GM21529 (cell line): Measurements from ENCODE around the gene POLR2F.
A peak's percentile ranks its signal among the peaks of the same experiment; 100 is the strongest.

Experiments used
- ATAC-seq: cut with Tn5 transposase; IDR thresholded peaks from one replicate; pipeline ENCODE4 v1.9.1; 2021; ENCODE audit not compliant: unreplicated experiment

Gene POLR2F

DNA sequence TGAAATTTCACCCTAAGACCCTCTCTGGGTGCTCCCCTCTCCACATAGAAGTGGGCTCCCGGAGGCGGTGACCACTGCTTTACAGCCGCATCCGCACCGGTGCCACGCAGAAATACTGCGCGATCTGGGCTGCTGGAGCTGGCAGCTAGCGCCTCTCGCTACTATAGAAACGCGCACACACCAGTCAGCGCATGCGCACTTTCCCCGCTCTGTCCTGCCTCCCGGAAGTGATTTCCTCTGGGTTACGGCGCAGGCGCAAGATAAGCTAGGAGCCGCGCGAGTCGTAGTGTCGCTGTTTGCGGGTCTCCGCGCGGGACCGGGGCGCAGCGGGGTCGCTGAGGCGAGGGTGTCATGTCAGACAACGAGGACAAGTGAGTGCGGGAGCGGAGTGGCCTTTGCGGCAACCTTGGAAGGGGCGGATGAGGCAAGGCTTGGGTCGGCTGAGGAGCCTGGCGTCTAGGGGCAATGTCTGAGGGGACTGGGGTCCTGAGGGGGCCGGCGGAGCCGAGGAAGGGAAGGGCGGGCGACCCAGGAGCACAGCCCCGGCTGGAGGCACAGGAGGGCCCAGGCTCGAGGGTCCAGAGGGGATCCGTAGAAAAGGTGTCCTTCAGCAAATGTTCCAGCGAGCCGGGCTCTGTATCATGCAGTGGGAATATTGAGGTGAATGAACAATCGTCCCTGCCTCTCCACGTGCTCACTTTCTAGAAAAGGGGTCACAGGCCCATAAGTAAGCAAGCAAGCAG lies at the start of gene POLR2F, which contains the start of gene C22orf23:
Gene POLR2F (plus strand): TSS at position 263 of the 743 bp plus-strand sequence. CDS start 89 bp downstream, at position 352.
Gene C22orf23 (minus strand): TSS at position 165 of the 743 bp plus-strand sequence. CDS start 452 bp downstream, outside the sequence.
- peak; percentile 83 for ATAC-seq

DNA sequence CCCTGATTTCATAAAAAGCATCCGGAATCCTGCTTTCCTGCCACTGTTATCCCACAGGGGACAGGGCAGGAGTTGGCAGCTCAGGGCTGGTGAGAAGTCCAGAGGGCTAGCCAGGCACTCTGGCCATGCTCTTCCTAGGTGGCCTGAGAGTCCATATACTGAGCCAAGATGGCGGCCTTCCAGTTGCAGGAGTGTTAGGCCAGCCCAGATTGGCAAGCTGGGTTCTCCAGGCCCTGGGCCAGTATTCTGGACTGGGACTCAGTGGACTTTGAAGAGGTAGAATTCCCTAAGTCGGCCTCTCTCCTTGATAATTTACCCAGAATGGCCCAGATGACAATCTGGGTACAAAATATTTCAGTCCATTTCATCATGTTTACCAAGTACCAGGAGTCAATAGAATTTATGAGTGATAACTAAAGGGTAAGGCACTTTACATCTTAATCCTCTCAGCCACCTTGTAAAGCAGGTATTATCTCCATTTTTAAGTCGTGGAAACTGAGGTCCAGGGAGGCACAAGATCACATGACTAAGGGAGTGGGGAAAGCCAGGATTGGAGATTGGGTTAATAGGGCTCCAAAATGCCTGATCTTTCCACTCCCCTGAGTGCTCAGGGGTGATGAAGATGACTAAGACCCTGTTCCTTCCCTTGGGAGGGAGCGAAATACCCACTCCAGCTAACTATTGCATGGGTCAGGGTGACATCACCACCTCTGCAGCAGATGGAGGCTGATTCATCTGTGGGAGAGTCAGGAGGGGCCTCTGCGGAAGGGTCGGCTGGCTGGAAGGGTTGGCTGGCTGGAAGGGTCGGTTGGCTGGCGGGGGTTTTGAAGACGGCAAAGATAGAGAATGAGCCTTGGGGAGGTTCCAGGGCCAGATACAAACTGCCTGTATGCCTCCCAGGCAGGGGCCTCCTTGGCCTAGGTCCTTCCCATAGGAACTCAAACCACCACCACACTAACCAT lies 48.6 kb upstream of the POLR2F start:
- no peak for ATAC-seq

DNA sequence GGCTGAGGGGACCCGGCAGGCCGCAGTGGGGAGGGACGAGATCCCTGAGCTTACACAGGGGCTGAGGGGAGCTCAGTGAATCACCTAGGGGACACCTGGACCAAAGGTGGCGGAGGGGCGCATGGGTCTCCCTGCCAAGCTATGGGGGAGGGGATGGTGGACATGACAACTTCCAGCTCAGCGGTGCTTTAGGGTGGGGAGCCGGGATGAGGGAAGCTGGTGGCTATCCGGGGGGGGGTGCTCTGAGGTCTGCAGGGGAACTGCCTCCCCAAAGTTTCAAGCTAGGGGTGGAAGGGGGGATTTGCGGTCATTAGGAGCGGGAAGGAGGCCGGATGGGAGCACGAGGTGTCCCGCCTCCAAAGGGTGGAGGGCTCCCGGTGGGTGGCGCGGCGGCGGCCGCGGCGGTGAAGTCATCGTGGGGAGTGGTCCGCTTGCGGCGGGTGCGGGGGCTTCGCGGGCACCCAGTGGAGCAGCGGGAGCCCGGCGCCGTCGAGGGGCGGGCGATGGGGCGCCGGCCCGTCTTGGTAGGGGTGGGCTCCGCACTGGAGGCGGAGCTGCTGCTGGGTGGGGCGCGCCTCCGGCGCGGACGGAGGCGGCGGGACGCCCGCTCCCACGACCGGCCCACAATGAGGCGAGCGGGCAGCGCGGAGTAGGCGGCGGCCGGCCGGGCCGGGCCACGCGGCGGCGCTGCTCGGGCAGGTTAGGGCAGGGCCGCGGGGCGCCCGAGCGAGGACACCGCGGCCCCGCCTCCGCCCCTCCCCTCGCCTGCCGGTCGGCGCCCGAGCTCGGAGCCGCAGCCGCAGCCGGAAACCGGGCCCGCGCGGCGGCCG lies 47.8 kb upstream of the POLR2F start, which contains the start of gene MICALL1:
Gene MICALL1 (plus strand): TSS at position 764 of the 830 bp plus-strand sequence. CDS start 126 bp downstream, outside the sequence.
- peak; percentile 81 for ATAC-seq

DNA sequence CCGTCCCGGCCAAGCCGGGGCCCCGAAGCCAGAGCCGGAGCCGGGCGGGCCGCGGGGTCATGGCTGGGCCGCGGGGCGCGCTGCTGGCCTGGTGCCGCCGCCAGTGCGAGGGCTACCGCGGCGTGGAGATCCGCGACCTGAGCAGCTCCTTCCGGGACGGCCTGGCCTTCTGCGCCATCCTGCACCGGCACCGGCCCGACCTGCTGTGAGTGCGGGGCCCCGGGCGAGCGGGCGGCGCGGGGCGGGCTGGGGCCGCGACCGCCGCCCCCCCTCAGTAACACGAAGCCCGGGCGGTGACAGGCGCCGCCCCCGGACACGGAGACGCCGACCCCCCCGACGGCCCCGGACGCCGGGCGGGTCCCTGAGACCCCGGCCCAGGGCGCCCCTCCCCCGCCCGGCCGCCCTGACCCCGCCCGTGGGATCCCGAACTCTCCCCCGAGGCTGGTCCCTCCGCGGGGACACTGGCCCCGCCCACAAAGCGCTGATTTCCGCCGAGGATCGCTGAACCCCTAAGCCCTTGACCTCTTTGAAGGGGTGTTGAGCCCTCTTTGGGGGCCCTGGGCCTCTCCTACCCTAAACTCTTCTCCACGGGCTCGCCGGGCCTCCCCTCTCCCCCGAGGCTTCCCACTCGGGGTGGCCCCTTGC lies 47.0 kb upstream of the POLR2F start:
- peak; percentile 18 for ATAC-seq

DNA sequence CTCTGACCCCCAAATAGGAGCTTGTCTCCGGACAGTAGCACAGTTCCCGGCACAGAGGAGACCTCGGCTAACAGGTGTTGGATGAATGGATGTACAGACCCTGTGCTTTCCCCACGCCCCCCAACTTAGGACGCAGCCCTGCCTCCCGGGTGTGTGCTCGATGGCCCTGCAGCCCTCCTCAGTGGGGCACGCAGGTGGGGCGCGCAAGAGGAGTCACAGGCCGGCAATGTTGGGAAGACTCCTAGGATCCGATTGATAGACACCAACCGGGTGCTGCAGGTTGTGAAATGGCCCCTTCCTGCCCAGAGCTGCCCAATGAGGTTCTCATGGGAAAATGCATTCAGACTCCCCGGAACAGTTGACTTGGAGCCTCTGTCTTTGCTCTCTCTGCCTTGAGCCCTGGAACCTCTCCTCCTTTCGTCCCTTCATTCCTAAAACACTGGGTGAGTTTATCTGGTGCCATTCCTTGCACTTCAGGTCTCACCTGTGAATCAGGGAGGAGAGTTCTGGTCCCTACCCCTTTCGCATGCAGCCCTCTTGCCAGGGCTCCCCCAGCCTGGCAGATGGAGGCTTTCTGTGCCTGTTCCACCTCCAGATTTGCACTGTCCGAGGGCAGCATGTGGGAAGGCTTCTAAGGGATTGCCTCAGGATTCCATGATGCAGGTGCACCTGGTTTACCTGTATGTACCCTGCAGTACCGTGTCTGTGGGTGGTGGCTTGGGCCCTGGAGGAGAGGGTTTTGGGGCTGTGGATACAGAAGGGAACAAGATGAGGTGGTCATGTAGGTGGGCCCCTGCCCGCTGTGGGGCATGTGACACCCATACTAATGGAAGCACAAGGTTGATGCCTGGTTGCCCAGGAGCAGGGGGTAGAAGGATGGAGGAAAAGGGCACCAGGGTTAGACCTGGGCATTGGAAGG lies 46.2 kb upstream of the POLR2F start:
- ATAC-seq = no peak

DNA sequence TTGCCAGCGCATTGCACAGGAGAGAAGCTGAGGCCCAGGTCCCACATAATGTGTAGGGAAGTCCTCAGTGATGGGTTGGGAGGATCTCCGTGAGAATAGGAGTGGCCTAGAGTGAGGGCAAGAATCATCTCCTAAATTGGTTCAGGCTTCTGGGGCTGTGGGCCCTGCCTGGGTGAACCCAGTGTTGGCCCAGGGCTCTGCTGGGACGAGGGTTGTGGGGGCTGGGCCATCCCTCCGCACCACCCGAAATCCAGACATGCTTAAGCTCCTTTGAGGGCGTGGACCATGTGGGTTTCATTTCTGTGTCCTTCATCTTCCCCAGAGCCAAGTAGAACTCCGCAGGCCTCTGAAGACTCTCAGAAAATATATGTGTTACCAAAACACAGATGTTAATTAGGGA lies 43.7 kb upstream of the POLR2F start:
- ATAC-seq = no peak

DNA sequence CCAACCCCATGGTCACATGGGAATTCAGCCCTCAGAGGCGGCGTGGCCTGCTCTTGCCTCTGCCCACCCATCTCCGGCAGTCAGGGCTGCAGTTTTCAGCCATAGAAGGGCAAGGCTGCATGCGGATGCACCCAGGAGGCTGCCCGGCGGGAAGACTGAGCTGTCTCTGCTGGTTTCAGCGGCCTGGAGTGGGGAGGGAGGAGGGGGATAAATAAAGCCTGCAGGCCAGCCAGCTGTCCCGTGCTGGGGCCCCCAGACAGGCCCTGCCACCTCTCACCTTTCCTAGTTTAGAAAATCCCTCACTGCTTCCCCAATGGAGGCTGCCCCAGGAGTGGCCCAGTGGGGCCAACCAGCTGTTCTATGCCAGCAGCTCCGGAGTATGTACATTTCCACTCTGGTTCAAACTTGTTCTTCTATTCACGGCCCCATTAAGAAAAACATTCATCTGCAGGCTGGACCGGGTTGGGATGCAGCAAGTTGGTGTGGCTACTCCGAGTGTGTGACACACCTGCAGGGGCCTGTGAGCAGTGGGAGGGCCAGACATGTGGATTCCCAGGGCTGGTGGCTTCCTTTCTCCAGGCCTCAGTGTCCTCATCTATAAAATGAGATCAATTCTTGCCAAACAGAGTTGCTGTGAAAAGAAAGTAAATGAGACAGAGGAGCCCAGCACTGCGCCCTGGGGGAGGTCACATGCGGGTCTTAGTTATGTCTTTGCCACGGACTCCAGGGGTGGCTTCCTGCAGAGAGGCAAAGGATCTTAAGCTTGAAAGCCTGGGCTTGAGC lies 42.4 kb upstream of the POLR2F start:
- no peak for ATAC-seq

DNA sequence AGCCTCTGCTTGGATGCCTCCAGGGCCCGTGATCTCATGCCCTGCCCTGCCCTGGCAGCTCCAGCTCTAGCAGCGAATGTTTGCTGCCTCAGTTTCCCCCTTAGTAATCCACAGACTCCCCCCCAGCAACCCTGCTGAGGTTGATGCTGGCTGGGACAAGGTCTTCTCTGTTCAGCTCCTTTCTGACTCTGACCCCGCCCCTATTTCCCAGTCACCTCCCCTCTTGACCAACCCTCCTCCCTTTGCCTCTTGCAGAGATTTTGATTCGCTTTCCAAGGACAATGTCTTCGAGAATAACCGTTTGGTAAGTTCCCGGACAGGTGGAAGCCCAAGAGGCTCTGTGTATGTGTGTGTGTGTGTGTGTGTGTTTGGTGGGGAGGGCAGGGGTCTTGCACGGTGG lies 41.8 kb upstream of the POLR2F start:
- ATAC-seq = no peak

DNA sequence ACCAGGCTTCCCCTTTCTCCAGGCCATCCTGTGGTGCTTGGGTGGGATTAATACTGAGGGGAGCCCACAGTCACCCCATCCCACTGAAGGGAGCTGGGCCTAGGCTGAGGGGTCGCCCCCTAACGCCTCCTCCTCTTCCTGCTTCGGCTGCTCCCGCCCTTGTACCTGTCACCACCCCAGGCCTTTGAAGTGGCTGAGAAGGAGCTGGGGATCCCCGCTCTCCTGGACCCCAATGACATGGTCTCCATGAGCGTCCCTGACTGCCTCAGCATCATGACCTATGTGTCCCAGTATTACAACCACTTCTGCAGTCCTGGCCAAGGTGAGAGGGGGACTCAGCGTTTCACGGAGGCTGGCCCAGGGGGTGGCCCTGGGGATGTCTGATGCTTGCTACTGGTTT lies 41.3 kb upstream of the POLR2F start:
- ATAC-seq = no peak

DNA sequence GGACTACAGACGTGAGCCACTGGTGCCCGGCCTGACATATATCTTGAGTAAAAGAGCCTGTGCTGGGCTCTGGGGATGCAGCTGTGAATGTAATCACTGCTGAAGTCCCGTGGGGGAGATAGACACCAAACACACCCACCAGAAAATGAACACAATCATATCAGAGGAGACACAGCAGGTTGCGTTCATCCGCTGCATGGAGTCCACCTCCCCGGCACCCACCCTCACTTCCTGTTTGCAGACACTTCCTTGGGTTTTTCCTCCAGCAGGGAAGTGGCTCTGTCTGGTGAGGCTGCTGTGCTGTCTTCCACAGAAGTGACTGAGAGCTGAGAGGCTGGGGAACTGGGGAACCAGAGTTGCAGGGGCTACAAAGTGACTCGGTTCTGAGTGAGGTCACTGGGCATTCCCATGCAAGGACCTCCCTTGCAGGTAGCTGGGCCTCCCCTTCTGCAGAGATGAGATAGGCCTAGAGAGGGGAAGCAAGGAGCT lies 40.2 kb upstream of the POLR2F start:
- no peak for ATAC-seq

DNA sequence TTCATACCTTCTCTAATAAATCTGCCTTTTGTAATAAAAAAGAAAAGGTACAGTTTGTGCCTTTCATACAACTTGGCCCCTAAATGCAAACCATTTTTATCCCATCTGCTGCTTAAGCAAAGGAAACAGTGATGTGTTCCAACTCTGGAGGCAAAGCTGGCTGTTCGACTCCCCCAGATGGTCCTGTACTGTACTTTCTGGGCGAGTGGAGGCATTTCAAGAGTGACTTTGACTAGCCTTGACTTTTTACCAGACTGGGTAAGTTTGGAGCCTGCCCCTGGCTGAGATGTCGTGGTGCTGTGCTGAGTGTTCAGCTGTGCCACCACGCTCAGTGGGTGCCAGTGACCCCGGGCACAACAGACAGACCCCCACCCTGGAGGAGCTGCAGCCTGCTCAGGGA lies 37.2 kb upstream of the POLR2F start:
- no peak for ATAC-seq

DNA sequence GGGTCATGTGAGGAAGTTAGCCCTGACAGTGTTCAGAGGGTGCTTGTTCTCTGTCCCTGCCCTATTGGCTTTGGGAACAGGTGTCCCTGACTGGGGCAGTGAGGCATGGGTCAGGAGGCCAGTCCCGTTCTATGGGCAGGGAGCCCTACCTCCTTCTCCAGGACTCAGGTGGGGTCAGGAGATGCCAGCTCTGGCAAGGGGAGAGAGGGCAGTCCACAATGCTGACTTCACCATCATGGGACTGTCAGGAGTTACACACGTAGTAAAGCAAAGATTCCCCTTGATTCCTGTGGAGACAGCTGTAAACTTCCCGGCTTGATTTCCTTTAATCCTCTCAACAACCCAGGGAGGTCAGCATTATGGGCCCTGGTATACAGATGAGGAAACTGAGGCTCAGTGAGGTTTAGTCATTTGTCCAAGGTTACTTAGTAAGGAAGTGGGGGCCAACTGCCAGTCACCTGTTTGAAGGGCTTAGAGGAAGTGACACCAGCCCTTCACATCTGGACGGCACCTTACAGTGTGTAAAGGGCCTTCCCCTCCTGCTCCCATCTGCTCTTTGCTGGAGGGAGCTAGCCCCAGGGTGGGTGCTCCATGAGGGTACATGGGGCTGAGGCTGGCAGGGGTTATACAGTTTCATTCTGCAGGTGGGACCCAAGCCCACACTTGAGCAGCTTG lies 35.5 kb upstream of the POLR2F start:
- ATAC-seq = no peak

DNA sequence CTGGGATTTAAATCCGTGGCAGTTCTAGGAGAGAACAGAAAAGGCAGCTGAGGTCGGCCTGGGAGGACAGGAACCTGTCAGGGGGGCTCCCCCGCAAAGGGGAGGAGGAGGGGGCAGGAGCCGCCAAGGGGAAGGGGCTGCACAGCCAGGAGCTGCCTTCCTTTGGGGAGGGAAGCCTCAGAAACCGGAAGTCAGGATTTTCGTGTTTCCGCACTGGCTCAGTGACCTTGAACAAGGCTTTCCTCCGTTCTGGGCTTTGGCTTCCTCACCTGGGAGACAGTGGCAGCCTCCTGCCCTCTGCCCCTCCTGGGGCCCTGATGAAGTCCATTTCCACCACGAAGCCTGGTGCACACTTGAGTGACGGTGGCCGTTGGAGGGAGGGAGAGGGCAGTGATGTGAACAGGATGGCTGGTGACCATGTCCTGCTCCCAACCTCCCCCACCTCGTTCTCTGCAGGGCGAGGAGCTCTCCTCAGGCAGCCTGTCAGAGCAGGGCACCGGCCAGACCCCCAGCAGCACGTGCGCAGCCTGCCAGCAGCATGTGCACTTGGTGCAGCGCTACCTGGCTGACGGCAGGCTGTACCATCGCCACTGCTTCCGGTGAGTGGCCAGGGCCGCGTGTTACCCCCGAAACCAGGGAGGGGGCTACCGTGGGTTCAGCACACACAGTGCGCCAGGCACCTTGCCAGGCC lies 34.8 kb upstream of the POLR2F start:
- no peak for ATAC-seq

DNA sequence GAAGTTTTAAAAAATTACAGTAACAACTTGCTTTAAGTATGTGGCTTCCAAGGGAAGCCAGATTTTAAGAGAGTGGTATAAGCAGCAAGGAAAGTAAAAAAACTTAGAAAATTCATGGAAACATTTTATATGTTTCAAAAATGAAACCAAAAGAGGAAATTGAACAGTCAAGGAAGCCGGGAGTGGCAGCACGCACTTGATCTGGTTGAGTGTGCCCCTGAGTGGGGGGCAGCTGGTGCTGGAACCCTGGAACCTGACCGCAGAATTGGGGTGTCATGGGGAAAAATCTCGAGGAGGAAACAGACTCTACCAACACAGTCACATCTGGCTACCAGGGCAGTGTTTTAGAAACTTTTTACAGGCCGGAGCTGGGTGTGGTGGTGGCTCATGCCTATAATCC lies 33.4 kb upstream of the POLR2F start:
- ATAC-seq = no peak

DNA sequence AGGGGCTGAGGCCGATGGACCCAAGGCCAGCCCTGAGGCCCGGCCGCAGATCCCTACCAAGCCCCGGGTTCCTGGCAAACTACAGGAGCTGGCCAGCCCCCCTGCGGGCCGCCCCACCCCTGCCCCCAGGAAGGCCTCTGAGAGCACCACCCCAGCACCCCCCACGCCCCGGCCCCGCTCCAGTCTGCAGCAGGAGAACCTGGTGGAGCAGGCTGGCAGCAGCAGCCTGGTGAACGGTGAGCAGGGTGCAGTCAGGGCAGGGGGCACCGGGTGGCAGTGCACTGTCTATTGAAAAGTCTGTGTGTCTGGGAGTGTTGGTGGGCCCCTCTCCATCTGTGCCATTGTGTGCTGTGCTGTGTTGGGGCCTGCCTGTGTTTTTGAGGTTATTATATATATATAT lies 31.3 kb upstream of the POLR2F start:
- ATAC-seq = no peak

DNA sequence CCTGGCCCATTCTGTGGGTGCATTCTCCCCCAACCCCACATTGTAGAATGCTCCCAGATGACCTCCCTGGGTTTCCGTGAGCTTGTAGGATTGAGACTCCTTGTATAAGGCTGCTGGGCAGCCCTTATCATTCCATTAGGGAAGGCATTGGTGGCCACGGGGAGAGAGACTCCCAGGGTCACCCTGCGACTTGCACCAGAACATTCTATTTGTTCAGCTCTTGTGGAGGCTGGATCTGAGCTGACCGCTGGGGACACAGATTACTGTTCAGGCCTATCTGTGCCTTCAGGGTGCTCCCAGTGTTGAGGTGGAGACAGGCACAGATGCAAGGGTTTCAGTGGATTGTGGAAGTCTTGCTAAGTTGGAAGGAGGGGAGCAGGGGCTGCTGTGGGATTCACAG lies 29.6 kb upstream of the POLR2F start:
- ATAC-seq = no peak

DNA sequence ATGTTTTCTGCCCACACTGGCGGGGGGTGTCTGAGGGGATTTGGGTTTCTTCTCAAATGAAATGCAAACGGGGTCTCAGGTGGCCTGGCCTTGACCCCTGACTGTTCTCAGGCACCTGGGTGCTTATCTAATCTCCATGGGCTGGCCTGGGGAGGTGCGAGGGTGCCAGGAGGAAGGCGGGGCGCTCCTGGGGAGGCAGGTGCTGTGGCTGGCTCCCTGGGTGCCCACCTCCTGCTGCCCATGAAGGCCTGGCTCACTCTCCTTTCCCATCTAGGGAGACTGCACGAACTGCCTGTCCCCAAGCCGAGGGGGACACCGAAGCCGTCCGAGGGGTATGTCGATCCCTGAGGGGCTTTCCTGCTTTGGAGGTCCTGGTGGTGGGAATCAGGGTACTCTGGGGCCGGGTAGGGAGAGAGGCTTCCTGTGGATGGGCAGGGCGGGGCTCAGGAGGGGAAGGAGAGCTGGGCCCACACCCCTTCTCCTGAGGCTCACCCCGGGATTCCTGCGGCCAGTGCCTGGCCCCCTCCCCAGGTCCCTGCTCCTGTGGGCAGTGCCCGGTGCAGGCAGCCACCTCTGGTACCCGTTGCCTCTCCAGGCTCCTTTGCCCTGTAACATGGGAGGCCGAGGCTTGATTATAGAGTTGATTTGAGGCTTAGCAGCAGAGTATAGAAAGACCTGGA lies 29.0 kb upstream of the POLR2F start:
- no peak for ATAC-seq
